GM04504 (cell line): ENCODE measurements around the gene COX6B1.
"Not testable (repeated sequence)": the region's sequence is repeated elsewhere in the genome, so short reads cannot be mapped to it uniquely, and the experiment has no call there.

ENCODE experiments used
- DNase-seq: peaks from one replicate; pipeline ENCODE4 v3.0.0-alpha.2; 2012; ENCODE audit warnings: low read depth

COX6B1 gene

DNA sequence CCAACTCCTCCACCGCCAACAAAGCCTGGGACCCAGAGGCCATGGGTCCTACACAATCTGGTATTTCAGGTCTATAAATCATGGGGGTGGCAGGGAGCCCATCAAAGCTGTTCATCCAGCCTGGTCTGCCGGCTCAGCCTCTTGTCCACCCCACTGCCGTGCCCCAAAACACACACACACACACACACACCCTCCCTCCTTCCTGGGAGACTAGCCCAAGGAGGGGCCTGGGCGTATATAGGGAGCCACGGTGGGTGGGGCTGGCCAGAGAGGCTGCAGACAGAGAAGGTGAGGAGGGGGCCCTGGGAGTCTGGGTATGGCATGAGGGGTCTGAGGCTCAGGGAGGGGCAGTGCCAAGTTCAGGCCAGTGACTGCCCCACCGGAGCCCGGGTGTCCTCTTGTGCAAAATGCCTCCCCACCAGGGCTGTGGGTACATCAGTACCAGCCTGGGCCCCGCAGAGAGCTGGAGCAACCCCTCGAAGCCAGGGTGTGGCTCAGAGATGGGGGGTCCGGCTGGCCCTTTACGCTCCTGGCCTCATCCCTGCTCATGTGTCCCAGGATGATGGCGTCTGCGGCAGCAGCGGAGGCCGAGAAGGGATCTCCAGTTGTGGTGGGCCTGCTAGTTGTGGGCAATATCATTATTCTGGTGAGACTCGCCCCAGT lies 18.3 kb downstream of the COX6B1 start, which contains the start of gene UPK1A:
Gene UPK1A (plus strand): TSS at position 267 of the 663 bp plus-strand sequence. CDS start 296 bp downstream, at position 563.
- DNase-seq: no peak

DNA sequence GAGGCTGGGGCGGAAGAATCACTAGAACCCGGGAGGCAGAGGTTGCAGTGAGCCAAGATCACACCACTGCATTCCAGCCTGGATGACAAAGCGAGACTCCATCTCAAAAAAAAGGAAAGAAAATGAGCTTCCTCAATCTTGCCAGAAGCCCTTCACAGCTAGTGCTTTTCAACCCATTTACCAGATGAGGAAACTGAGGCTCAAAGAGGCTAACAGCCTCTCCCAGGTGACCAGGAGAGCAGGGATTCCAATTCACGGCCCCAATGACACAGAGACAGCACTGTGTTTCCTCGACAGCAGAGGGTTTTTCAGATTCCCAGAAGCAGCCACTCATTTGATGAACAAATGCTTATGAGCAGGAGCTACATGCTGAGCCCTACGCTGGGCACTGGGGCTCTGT lies 21.4 kb downstream of the COX6B1 start:
- no peak for DNase-seq

DNA sequence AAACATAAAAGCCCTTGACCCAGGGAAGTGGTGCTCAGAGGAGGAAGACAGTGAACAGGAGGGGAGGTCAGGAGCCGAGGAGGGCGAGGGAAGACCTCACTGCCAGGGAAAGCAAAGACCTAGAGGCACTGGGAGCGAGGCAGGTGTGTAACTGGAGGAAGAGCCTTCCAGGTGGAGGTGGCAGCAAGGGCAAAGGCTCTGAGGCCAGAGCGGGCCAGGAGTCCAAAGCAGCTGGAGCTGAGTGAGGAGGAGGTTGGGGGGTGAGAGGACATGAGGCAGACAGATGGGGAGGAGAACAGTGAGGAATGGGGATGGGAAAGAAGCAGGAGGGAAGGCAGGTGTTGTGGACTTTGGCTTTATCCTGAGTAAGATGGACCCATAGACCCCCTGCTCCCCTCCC lies 21.9 kb downstream of the COX6B1 start:
- no peak for DNase-seq

DNA sequence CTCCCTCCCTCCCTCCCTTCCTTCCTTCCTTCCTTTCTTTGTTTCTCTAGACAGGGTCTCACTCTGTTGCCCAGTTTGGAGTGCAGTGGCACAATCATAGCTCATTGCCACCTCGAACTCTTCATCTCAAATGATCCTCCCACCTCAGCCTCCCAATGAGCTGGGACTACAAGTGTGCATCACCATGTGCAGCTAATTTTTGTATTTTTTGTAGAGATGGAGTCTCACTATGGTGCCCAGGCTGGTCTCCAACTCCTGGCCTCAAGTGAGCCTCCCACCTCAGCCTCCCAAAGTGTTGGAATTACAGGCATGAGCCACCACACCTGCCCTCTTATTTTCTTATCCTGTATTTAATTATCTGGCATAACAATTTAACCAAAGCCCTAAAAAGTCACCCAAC lies 22.6 kb downstream of the COX6B1 start:
- no peak for DNase-seq

DNA sequence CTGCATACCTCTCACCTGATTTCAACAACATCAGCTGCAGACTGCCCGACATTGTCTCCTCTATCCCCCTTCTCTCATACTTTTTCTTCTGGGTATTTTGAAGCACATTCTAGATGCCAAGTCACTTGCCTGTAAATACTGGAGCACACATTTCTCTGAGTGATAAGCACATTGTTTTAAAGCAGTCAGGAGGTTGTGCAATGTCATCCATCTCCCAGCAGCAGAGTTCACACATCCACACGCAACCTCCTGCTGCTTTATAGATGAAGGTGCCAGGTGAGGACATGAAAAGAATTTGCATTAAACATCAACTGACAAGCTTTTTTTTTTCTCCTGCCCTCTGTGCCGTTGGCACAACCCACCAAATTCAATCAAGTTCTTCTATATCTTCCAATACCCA lies 23.7 kb downstream of the COX6B1 start:
- no peak for DNase-seq

DNA sequence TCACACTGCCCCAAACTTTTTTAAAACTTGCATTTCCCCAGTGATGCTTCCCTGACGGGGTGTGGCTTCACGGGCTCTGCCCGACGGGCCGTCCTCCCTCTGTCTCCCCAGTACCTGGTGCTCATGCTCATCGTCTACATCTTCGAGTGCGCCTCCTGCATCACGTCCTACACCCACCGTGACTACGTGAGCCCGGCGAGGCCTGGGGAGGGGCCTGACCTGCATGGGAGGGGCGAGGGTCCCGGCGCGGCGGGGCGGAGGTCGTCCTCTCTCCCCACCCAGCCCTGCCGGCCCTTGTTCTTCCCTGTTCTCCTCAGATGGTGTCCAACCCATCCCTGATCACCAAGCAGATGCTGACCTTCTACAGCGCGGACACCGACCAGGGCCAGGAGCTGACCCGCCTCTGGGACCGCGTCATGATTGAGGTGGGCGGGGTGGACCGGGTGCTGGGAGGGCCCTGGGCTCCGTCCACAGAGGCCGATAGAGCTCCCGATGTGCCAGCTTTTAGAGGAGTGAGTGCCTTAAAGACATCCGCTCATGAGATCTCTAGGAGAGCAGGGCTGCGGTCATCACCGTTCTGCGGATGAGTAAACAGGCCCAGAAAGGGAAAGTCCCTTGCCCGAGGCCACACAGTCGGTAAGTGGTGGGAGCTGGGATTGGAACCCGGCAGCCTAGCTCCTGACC lies 25.1 kb downstream of the COX6B1 start:
- peak; percentile 46 for DNase-seq

DNA sequence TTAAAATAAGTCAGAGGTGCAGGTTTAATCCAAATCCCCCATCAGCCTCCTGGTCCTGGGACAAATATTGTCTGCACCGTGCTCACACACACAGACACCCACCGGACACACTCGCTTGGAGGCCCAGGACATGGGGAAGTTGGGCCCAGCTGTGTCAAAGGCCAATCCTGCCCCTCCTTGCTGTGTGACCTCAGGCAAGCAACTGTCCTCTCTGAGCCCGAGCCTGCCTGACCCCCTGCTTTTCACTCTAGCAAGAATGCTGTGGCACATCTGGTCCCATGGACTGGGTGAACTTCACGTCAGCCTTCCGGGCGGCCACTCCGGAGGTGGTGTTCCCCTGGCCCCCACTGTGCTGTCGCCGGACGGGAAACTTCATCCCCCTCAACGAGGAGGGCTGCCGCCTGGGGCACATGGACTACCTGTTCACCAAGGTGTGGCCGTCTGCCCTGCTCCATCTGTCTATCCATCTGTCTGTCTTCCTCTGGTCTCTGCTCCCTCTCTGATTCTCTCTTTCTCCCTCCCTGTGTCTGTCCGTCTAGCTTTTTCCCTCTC lies 27.5 kb downstream of the COX6B1 start:
- DNase-seq: no peak

DNA sequence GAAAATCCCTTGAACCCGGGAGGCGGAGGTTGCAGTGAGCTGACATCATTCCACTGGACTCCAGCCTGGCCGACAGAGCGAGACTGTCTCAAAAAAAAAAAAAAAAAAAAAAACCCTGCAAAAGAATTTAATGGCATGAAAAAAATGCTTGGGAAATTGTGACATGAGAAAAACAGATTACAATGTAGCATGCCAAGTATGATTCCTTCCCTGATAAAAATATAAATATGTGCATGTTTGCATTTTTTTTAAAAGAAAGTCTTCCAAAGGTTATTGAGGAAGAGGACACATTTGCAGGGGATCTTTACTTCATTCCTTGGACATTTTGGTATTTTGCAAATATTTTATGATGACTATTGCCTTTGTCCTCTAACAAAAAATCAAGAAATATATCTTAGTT lies 41.7 kb downstream of the COX6B1 start:
- DNase-seq: no peak

DNA sequence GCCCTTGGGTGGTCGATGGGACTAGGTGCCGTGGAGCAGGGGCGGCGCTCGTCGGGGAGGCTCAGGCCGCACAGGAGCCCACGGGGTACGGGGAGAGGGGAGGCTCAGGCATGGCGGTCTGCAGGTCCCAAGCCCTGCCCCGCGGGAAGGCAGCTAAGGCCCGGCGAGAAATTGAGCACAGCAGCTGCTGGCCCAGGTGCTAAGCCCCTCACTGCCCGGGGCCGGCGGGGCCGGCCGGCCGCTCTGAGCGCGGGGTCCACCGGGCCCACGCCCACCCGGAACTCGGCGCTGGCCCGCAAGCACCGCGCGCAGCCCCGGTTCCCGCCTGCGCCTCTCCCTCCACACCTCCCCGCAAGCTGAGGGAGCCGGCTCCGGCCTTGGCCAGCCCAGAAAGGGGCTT lies 43.0 kb downstream of the COX6B1 start:
- DNase-seq: not testable (repeated sequence)

DNA sequence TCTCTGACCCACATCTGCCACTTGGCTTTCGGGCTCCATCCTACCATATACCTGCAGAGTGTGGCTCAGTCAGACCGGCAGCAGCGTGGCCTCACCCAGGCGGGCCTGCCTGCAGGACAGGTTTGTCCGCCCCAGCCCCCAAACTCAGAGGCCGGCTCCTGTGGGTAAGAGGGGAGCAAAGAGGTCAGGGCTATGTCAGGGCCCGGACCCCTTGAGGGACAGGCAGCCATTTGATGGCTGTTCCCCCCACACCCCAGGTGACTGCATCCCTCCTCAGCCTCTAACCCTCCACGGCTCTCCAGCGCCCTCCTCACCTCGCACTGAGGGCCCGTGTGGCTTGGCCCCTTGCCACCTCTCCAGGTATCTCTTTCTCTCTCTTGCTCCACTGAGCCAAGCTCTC lies 43.9 kb downstream of the COX6B1 start:
- DNase-seq: no peak

DNA sequence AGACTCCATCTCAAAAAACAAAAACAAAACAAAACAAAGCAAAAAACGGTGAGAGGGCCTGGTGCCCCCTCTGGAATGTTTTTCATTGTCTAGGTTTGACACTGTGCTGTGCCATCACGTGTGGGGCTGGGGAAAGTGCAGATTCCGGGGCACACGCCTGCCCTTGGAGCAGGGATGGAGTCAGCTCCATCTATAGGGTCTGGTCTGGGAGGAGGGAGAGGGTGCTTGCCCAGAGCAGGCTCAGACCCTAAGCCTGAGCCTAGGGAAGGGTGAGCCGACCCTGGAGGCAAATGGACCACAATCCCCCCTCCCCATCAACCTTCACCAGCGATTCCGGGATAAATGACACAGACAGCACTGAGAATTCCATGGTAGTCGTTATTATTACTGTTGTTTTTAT lies 45.3 kb downstream of the COX6B1 start:
- no peak for DNase-seq

DNA sequence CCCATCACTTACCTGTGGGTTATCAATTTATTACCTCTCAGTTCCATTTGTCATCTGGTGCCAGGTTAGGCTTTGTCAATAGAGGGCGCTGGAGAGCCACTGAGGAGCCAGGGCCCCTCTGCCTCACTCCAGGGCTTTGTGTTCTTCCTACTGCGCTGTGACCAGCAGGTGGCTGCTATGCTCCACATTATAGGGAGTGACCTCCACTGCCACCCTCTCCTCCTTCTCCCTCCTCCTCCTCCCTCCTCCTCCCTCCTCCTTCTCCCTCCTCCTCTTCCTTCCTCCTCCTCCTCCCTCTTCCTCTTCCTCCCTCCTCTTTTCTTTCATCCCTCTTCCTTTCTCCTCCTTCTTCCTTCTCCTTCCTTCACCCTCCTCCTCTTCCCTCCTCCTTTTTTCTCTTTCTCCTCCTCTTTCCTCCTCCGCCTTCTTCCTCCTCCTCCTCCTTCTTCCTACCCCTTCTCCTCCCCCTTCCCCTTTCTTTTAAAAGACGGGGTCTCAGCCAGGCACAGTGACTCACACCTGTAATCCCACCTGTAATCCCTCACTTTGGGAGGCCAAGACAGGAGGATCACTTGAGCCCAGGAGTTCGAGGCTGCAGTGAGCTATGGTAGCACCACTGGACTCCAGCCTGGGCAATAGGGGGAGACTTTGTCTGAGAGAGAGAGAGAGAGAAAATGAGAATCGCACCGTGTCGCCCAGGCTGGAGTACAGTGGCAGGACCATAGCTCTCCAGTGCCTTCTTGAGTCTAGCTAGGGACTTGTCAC lies 45.9 kb downstream of the COX6B1 start:
- DNase-seq: peak; percentile 58

DNA sequence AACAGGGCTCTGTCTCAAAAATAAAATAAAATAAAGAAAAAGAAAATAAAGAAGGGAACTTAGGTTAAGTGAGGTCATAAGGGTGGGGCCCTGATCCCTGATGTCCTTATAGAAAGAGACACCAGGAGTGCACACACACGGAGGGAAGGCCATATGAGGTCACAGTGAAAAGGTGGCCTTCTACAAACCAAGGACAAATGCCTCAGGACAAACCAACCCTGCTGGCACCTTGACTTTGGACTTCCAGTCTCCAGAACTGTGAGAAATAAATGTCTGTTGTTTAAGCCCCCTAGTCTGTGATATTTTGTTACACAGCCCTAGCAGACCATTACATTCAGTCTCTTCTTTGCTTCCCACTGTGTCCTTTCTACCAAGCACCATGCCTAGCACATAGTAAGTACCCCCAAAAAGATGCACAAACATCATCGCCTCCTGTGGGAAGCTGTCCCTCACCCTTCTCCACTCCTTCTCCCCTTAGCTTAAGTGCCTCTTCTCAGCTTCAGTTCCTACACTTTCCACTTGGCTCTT lies 47.8 kb downstream of the COX6B1 start:
- DNase-seq: no peak

DNA sequence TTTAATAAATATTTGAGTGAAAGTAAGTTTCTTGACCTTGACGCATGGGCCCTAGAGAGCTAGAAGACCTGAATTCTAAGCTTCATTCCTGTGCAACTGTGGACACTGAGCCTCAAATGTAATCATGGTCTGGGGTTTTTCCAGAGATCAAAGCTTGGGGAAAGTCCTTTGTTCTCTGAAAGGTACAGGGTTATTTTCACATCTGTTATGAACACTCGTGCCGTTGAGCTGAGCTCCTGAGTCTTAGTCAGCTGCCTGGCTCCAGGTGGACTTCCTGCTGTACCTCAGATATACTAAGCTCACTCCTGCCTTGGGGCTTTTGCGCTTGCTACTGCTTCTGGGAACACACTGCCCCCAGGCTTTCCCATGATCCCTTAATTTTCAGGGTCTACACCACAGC lies 48.7 kb downstream of the COX6B1 start:
- DNase-seq: no peak

DNA sequence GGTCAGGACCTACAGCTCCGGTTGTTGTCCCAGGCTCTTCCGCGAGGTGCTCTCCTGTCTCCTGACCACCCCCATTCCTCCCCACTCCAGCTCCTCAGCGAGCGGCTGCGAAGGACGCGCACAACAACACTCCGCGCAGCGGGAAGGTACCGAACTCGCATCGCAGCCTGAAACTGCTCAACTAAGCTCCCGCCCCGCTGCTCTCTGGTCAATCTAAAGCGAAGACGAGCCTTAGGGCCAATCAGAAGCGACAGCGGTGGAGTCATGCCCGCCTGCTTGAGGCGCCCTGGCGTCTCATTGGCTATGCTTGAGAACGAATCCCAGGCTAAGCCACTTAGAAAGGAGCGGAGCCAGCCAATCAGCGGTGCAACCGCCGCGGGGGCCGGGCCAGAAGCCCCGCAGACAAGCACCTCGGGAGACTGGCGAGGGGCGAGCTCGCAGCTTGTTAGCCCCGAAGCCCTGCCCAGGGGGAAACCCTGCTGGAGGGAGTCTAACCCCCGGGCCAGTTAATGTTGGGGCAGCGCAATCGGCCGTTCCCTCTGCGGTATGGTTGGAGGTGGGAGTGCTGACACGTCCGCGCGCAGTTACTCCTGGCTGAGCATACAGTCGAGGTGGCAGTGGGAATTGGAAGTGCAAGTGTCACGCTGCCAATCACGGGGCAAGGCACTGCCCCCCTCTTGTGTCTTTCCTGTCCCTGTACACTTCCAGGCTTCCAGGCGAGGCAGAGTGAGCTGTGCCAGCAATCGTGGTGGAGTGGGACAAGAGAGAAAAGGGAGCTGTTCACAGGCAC lies 54.3 kb downstream of the COX6B1 start:
- peak; percentile 93 for DNase-seq

DNA sequence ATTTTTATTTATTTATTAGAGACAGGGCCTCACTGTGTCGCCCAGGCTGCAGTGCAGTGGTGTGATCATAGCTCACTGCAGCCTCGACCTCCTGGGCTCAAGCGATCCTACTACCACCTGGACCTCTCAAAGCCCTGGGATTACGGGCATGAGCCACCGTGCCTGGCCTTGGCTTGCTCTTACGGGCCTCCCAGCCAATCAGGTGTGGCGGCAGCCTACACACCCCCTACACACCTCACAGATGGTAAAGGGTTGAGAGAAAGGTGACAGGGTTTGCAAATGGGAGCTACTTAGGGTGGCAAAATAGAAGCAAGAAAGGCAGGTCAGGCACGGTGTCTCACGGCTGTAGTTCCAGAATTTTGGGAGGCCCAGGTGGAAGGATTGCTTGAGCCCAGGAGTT lies 55.2 kb downstream of the COX6B1 start:
- no peak for DNase-seq

DNA sequence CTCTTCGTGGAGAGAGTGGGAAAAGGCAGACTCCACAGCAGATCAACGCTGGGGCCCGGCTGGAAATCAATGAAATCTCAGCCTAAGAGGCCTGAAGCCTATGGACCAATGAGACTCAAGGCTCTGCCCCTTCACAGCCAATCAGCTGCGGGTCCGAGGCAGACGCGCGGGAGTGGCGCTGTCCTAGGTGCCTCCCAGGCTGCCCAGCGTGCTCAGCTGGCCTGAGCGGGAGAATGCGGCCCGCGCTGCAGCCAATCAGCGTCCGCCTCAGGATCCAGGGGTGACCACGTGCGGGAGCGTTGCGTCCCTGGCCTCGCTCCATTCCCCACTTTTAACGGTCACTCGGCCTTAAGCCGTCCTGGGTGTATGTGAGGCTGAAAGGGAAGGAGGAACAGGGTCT lies 56.1 kb downstream of the COX6B1 start, which contains the start of gene ZBTB32:
Gene ZBTB32 (plus strand): TSS at position 341 of the 400 bp plus-strand sequence. CDS start 10,069 bp downstream, outside the sequence.
- no peak for DNase-seq
